Measurements from ENCODE around the gene KRT13. TPM values are rescaled to one million over a fixed set of nuclear protein-coding genes. Genes with fewer than 3 reads are reported as not detected.

Gene KRT13
- total RNA-seq, 4 donors from 2014 or later: not detected

- no peak for TF ChIP-seq CTCF (IDR thresholded peaks at IDR 0.05; ENCODE audit: low read depth)
Observed at GRCh38 chr17:41547921-41548843, 42.8 kb upstream of the KRT13 start.

GRCh38 chr17:41547378-41547841, 42.0 kb upstream of the KRT13 start:
- TF ChIP-seq CTCF (IDR thresholded peaks at IDR 0.05; ENCODE audit: low read depth): no peak

GRCh38 chr17:41546819-41547218, 41.4 kb upstream of the KRT13 start:
- TF ChIP-seq CTCF (IDR thresholded peaks at IDR 0.05; ENCODE audit: low read depth): no peak

GRCh38 chr17:41545829-41546410, 40.5 kb upstream of the KRT13 start:
- TF ChIP-seq CTCF (IDR thresholded peaks at IDR 0.05; ENCODE audit: low read depth): no peak

- no peak for TF ChIP-seq CTCF (IDR thresholded peaks at IDR 0.05; ENCODE audit: low read depth)
Observed at GRCh38 chr17:41544935-41545334, 39.5 kb upstream of the KRT13 start.

- no peak for TF ChIP-seq CTCF (IDR thresholded peaks at IDR 0.05; ENCODE audit: low read depth)
Observed at GRCh38 chr17:41544491-41544892, 39.1 kb upstream of the KRT13 start.

GRCh38 chr17:41542357-41542756, 36.9 kb upstream of the KRT13 start:
- TF ChIP-seq CTCF (IDR thresholded peaks at IDR 0.05; ENCODE audit: low read depth): no peak

All from subcutaneous adipose tissue (tissue), 4 donors.